Measurements from ENCODE around the gene DTNB. TPM values are rescaled to one million over a fixed set of nuclear protein-coding genes. Genes with fewer than 3 reads are reported as not detected.

The DTNB gene
- polyA plus RNA-seq, 1 donor from 2014 or later, result 22.5 TPM

DNA sequence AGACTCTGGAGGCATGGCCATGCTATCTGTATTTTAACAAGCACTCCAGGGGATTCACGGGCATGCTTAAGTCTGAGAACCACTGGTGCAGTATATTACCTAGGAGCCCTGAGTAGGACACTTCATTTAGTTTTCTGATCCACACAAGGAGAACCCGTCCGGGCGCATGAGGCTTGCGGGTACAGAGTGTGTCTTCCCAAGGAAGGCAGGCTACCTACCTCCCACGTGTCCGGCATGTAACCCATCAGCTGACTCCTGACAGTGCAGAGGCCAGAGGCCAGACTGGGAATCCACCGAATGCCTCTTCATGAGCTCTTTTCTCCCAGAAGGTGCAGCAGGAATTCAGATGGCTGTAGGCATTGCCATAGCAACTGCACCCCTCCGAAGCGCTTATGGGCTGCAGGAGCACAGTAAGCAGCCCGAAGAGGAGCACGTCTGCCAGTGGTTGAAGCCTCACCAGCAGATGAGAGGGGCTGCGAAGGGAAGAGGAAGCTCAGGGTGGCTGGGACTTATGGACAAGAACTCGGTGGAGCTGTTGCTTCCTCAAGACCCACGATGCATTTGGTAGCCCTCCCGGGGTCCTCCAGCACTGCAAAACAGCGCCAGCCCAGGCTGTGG lies 297.9 kb downstream of the DTNB start:
- Histone ChIP-seq H3K36me3 (ENCODE audit: insufficient read depth, low read length) (no peaks in the 10 kb centered on the region), H4K20me1 (ENCODE audit: insufficient read depth) (no peaks in the 10 kb centered on the region), H3K9ac (ENCODE audit: low read length) (no peak overlapping the region), H3K9me3 (ENCODE audit: low read length) (no peaks in the 10 kb centered on the region), H3K4me3 (ENCODE audit: low read length) (no peak overlapping the region), H3F3A (ENCODE audit: insufficient read depth, low read length, poor library complexity, severe bottlenecking) (no peaks in the 10 kb centered on the region), H2AFZ (ENCODE audit: low read depth, low read length) (no peak overlapping the region), H3K9me2 (ENCODE audit: insufficient read depth, low read length) (no peaks in the 10 kb centered on the region), H3K27ac (ENCODE audit: low read length) (no peak overlapping the region), H3K4me2 (ENCODE audit: low read length) (no peak overlapping the region), H3K79me2 (replicated peaks; ENCODE audit: insufficient read depth, low read length) (no peaks in the 10 kb centered on the region), H3K27me3 (ENCODE audit: insufficient read depth, low read depth, low read length) (no peaks in the 10 kb centered on the region)
- TF ChIP-seq TAF1 (IDR thresholded peaks at IDR 0.05; ENCODE audit: low read depth) (no peak), EZH2 (IDR thresholded peaks at IDR 0.05; ENCODE audit: borderline replicate concordance, insufficient read depth, low read length, poor library complexity, severe bottlenecking) (no peak), RAD21 (conservative IDR thresholded peaks at IDR 0.05) (no peak), SMC3 (conservative IDR thresholded peaks at IDR 0.05; ENCODE audit: poor library complexity) (no peak), MXI1 (conservative IDR thresholded peaks at IDR 0.05; ENCODE audit: poor library complexity, severe bottlenecking) (no peak), POLR2AphosphoS5 (IDR thresholded peaks at IDR 0.05) (no peak), EP300 (conservative IDR thresholded peaks at IDR 0.05; ENCODE audit: poor library complexity, severe bottlenecking) (no peak)
- TF ChIP-seq, protein P1, sequence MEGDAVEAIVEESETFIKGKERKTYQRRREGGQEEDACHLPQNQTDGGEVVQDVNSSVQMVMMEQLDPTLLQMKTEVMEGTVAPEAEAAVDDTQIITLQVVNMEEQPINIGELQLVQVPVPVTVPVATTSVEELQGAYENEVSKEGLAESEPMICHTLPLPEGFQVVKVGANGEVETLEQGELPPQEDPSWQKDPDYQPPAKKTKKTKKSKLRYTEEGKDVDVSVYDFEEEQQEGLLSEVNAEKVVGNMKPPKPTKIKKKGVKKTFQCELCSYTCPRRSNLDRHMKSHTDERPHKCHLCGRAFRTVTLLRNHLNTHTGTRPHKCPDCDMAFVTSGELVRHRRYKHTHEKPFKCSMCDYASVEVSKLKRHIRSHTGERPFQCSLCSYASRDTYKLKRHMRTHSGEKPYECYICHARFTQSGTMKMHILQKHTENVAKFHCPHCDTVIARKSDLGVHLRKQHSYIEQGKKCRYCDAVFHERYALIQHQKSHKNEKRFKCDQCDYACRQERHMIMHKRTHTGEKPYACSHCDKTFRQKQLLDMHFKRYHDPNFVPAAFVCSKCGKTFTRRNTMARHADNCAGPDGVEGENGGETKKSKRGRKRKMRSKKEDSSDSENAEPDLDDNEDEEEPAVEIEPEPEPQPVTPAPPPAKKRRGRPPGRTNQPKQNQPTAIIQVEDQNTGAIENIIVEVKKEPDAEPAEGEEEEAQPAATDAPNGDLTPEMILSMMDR (IDR thresholded peaks at IDR 0.05; ENCODE audit: poor library complexity, severe bottlenecking), result no peak
- TF ChIP-seq, protein P2, sequence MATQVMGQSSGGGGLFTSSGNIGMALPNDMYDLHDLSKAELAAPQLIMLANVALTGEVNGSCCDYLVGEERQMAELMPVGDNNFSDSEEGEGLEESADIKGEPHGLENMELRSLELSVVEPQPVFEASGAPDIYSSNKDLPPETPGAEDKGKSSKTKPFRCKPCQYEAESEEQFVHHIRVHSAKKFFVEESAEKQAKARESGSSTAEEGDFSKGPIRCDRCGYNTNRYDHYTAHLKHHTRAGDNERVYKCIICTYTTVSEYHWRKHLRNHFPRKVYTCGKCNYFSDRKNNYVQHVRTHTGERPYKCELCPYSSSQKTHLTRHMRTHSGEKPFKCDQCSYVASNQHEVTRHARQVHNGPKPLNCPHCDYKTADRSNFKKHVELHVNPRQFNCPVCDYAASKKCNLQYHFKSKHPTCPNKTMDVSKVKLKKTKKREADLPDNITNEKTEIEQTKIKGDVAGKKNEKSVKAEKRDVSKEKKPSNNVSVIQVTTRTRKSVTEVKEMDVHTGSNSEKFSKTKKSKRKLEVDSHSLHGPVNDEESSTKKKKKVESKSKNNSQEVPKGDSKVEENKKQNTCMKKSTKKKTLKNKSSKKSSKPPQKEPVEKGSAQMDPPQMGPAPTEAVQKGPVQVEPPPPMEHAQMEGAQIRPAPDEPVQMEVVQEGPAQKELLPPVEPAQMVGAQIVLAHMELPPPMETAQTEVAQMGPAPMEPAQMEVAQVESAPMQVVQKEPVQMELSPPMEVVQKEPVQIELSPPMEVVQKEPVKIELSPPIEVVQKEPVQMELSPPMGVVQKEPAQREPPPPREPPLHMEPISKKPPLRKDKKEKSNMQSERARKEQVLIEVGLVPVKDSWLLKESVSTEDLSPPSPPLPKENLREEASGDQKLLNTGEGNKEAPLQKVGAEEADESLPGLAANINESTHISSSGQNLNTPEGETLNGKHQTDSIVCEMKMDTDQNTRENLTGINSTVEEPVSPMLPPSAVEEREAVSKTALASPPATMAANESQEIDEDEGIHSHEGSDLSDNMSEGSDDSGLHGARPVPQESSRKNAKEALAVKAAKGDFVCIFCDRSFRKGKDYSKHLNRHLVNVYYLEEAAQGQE (IDR thresholded peaks at IDR 0.05; ENCODE audit: borderline replicate concordance), result no peak

DNA sequence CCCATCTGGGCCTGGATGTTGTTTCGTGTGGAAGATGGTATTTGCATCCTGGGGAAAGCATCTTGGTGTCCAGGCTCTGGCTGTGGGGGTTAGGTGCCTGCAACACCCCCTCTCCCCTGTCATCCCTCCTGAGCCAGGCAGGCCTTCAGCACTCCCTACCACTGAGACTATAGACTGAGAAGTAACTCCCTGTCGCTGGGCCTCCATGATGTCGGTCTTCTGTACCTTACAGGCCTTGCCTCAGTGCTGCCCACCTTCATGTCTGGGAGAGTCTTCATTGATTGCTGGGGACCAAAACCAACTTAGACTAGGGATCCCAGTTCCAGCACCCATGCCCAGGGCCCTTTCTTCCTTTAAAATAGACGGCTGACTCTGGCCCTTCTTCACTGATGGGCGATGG lies 298.6 kb downstream of the DTNB start:
- H3K9me2 ChIP-seq (ENCODE audit: insufficient read depth, low read length), result no peaks in the 10 kb centered on the region
- H3K36me3 ChIP-seq (ENCODE audit: insufficient read depth, low read length), result no peaks in the 10 kb centered on the region
- no peak overlapping the region for H3K4me3 ChIP-seq (ENCODE audit: low read length)
- H3K9ac ChIP-seq (ENCODE audit: low read length), result no peak overlapping the region
- H2AFZ ChIP-seq (ENCODE audit: low read depth, low read length), result no peak overlapping the region
- TF ChIP-seq, protein P2 (IDR thresholded peaks at IDR 0.05; ENCODE audit: borderline replicate concordance), result no peak
- TF ChIP-seq SMC3 (conservative IDR thresholded peaks at IDR 0.05; ENCODE audit: poor library complexity), result no peak
- no peak for TF ChIP-seq RAD21 (conservative IDR thresholded peaks at IDR 0.05)
- no peak for TF ChIP-seq EP300 (conservative IDR thresholded peaks at IDR 0.05; ENCODE audit: poor library complexity, severe bottlenecking)
- no peak for TF ChIP-seq EZH2 (IDR thresholded peaks at IDR 0.05; ENCODE audit: borderline replicate concordance, insufficient read depth, low read length, poor library complexity, severe bottlenecking)
- TF ChIP-seq, protein P1 (IDR thresholded peaks at IDR 0.05; ENCODE audit: poor library complexity, severe bottlenecking), result no peak
- no peak for TF ChIP-seq MXI1 (conservative IDR thresholded peaks at IDR 0.05; ENCODE audit: poor library complexity, severe bottlenecking)
- TF ChIP-seq POLR2AphosphoS5 (IDR thresholded peaks at IDR 0.05), result no peak
- TF ChIP-seq TAF1 (IDR thresholded peaks at IDR 0.05; ENCODE audit: low read depth), result no peak
- H3F3A ChIP-seq (ENCODE audit: insufficient read depth, low read length, poor library complexity, severe bottlenecking), result no peaks in the 10 kb centered on the region
- H3K9me3 ChIP-seq (ENCODE audit: low read length), result no peaks in the 10 kb centered on the region
- H4K20me1 ChIP-seq (ENCODE audit: insufficient read depth), result no peaks in the 10 kb centered on the region
- H3K27ac ChIP-seq (ENCODE audit: low read length), result no peak overlapping the region
- no peak overlapping the region for H3K4me2 ChIP-seq (ENCODE audit: low read length)
- H3K27me3 ChIP-seq (ENCODE audit: insufficient read depth, low read depth, low read length), result no peaks in the 10 kb centered on the region
- no peaks in the 10 kb centered on the region for H3K79me2 ChIP-seq (replicated peaks; ENCODE audit: insufficient read depth, low read length)
